H1 (cell line): ENCODE measurements around the gene KHDC1L. TPM values are rescaled to one million over a fixed set of nuclear protein-coding genes. Genes with fewer than 3 reads are reported as not detected.
"Not testable (repeated sequence)": the region's sequence is repeated elsewhere in the genome, so short reads cannot be mapped to it uniquely, and the experiment has no call there.

ENCODE experiments used
- CTCF ChIA-PET: fragments of 300-600 bp; sonication (Branson Sonifier 250); formaldehyde crosslinking; loops from one replicate; lab custom pipeline; 2021; ENCODE audit not compliant: partially characterized antibody; lab: Charles Lee
- POLR2A ChIA-PET: fragments of 300-600 bp; sonication (Branson Sonifier 250); formaldehyde crosslinking; loops from one replicate; lab custom pipeline; 2021; ENCODE audit warnings: inconsistent platforms; ENCODE audit not compliant: partially characterized antibody; lab: Charles Lee
- DNase-seq, 2 experiments: peaks; one replicate each; pipeline versions ENCODE4 v3.0.0 to v3.0.0-alpha.2; 2010 to 2022; ENCODE audit warnings: low spot score in 2 of 2, low read depth in 1 of 2, mixed read lengths in 1 of 2
- FAIRE-seq: peaks from 2 replicates; lab custom pipeline; 2011; peaks lifted over from hg19 to GRCh38; lab: Jason Lieb, UNC
- H2AFZ ChIP-seq: 2 replicates; pipeline ENCODE4 v1.8.1; 2012; ENCODE audit warnings: low read length, inconsistent platforms
- H2AK5ac ChIP-seq: 2 replicates; pipeline ENCODE4 v1.6.1; 2013; ENCODE audit warnings: low read depth, low read length
- H2BK120ac ChIP-seq: replicated peaks from 2 replicates; pipeline ENCODE3; 2013; ENCODE audit warnings: low read depth, low read length, inconsistent platforms
- H2BK12ac ChIP-seq: 2 replicates; pipeline ENCODE4 v1.6.1; 2013; ENCODE audit warnings: low read depth, low read length
- H2BK15ac ChIP-seq: 2 replicates; pipeline ENCODE4 v1.6.1; 2013; ENCODE audit warnings: low read length
- H2BK20ac ChIP-seq: 2 replicates; pipeline ENCODE4 v1.6.1; 2013; ENCODE audit warnings: low read length
- H2BK5ac ChIP-seq: 2 replicates; pipeline ENCODE4 v1.6.1; 2013; ENCODE audit warnings: low read depth, low read length
- H3K14ac ChIP-seq: 2 replicates; pipeline ENCODE4 v1.6.1; 2013; ENCODE audit warnings: inconsistent platforms; ENCODE audit not compliant: insufficient read length
- H3K18ac ChIP-seq: 2 replicates; pipeline ENCODE4 v1.6.1; 2013; ENCODE audit warnings: low read length; ENCODE audit errors: extremely low read depth
- H3K23ac ChIP-seq: 2 replicates; pipeline ENCODE4 v1.6.1; 2013; ENCODE audit warnings: inconsistent platforms; ENCODE audit not compliant: insufficient read length
- H3K23me2 ChIP-seq: 2 replicates; pipeline ENCODE4 v1.6.1; 2013; ENCODE audit warnings: low read depth, low read length
- H3K27ac ChIP-seq: 2 replicates; pipeline ENCODE4 v1.6.1; 2011; ENCODE audit warnings: low read depth, low read length, inconsistent platforms
- H3K27me3 ChIP-seq, 4 experiments: replicated peaks in 1 of 4; 1 replicate in 1 of 4; 2 replicates in 3 of 4; pipeline versions ENCODE4 v1.6.1 to v1.8.1; 2011 to 2013; ENCODE audit warnings: low read length in 3 of 4, mild to moderate bottlenecking in 3 of 4, inconsistent platforms in 2 of 4, mixed read lengths in 2 of 4, moderate library complexity in 1 of 4; ENCODE audit not compliant: control insufficient read depth in 3 of 4, insufficient read depth in 3 of 4; ENCODE audit errors: extremely low read depth in 1 of 4
- H3K36me3 ChIP-seq, 4 experiments: 2 replicates each; pipeline versions ENCODE4 v1.6.1 to v1.8.1; 2011 to 2013; ENCODE audit warnings: mild to moderate bottlenecking in 4 of 4, low read length in 3 of 4, moderate library complexity in 2 of 4, control low read depth in 1 of 4, inconsistent platforms in 1 of 4; ENCODE audit not compliant: insufficient read depth in 4 of 4, control insufficient read depth in 2 of 4
- H3K4ac ChIP-seq: replicated peaks from 2 replicates; pipeline ENCODE3; 2013; ENCODE audit warnings: low read length, low read depth, mixed read lengths, inconsistent platforms; ENCODE audit not compliant: insufficient read length
- H3K4me1 ChIP-seq, 4 experiments: replicated peaks in 1 of 4; 1 replicate in 1 of 4; 2 replicates in 3 of 4; pipeline versions ENCODE4 v1.6.1 to v1.8.1; 2011 to 2013; ENCODE audit warnings: low read length in 3 of 4, inconsistent platforms in 2 of 4, mixed read lengths in 1 of 4; ENCODE audit not compliant: insufficient read depth in 4 of 4, control insufficient read depth in 3 of 4
- H3K4me2 ChIP-seq, 2 experiments: 2 replicates each; pipeline versions ENCODE4 v1.6.1 to v1.8.1; 2011 to 2013; ENCODE audit warnings: low read depth in 2 of 2, low read length in 2 of 2, control low read depth in 1 of 2, inconsistent platforms in 1 of 2, mild to moderate bottlenecking in 1 of 2; ENCODE audit not compliant: insufficient read depth in 1 of 2
- H3K4me3 ChIP-seq, 4 experiments: fragments of 200-600, 300-600 bp in 1 of 4; sonication (generic), shearing (Covaris generic), sonication (Bioruptor Twin) in 1 of 4; 2 replicates each; pipeline versions ENCODE4 v1.5.1 to v1.8.1; 2011 to 2016; ENCODE audit warnings: low read length in 4 of 4, low read depth in 3 of 4, control low read depth in 2 of 4, inconsistent platforms in 2 of 4, mild to moderate bottlenecking in 2 of 4, mixed read lengths in 1 of 4, moderate library complexity in 1 of 4; ENCODE audit not compliant: insufficient read depth in 2 of 4; ENCODE audit errors: extremely low read depth in 1 of 4
- H3K56ac ChIP-seq: replicated peaks from 2 replicates; pipeline ENCODE3; 2013; ENCODE audit warnings: low read depth, mild to moderate bottlenecking, mixed read lengths, low read length, inconsistent platforms; ENCODE audit not compliant: insufficient read length
- H3K79me1 ChIP-seq: 2 replicates; pipeline ENCODE4 v1.6.1; 2013; ENCODE audit warnings: low read depth, low read length, control low read depth
- H3K79me2 ChIP-seq, 2 experiments: 2 replicates each; pipeline versions ENCODE4 v1.6.1 to v1.8.1; 2012 to 2013; ENCODE audit warnings: low read length in 2 of 2, mild to moderate bottlenecking in 2 of 2, inconsistent platforms in 1 of 2; ENCODE audit not compliant: insufficient read depth in 2 of 2, control insufficient read depth in 1 of 2
- H3K9ac ChIP-seq, 4 experiments: replicated peaks in 1 of 4; 1 replicate in 1 of 4; 2 replicates in 3 of 4; pipeline versions ENCODE4 v1.6.1 to v1.8.1; 2011 to 2013; ENCODE audit warnings: low read depth in 3 of 4, low read length in 3 of 4, control low read depth in 2 of 4, mild to moderate bottlenecking in 2 of 4, moderate library complexity in 2 of 4, inconsistent platforms in 1 of 4; ENCODE audit errors: extremely low read depth in 1 of 4
- H3K9me3 ChIP-seq, 2 experiments: 2 replicates each; pipeline versions ENCODE4 v1.6.1 to v1.8.1; 2012 to 2013; ENCODE audit warnings: mild to moderate bottlenecking in 2 of 2, moderate library complexity in 2 of 2, control low read depth in 1 of 2, inconsistent platforms in 1 of 2, low read depth in 1 of 2, low read length in 1 of 2, mixed read lengths in 1 of 2; ENCODE audit not compliant: insufficient read depth in 2 of 2
- H4K20me1 ChIP-seq, 2 experiments: replicated peaks in 1 of 2; 2 replicates each; pipeline versions ENCODE3 to v1.8.1; 2011 to 2013; ENCODE audit warnings: inconsistent platforms in 2 of 2, low read length in 2 of 2, mild to moderate bottlenecking in 1 of 2; ENCODE audit not compliant: insufficient read depth in 2 of 2, control insufficient read depth in 1 of 2
- H4K5ac ChIP-seq: 2 replicates; pipeline ENCODE4 v1.6.1; 2013; ENCODE audit warnings: low read length, low read depth, mixed read lengths, inconsistent platforms; ENCODE audit not compliant: insufficient read length
- H4K8ac ChIP-seq: 2 replicates; pipeline ENCODE4 v1.8.0; 2013; ENCODE audit warnings: mild to moderate bottlenecking, moderate library complexity, low read length, inconsistent platforms; ENCODE audit not compliant: insufficient read depth; ENCODE audit errors: extremely low read depth
- H4K91ac ChIP-seq: replicated peaks from 2 replicates; pipeline ENCODE3; 2013; ENCODE audit warnings: low read length, mixed read lengths, inconsistent platforms; ENCODE audit not compliant: insufficient read length
- WGBS, 2 experiments: shearing (Covaris generic) in 1 of 2; methylation state at CpG; one replicate each; pipeline versions ENCODE4 v1.1.6 to v1.1.7; 2013 to 2015; ENCODE audit warnings: low lambda C conversion rate in 2 of 2, mixed read lengths in 2 of 2, inconsistent platforms in 1 of 2, low coverage in 1 of 2, missing lambda C conversion rate in 1 of 2; ENCODE audit not compliant: insufficient replicate concordance in 2 of 2, insufficient coverage in 1 of 2, insufficient read length in 1 of 2; ENCODE audit errors: extremely low coverage in 1 of 2, missing lambda C conversion rate in 1 of 2; 5-methylcytosine and 5-hydroxymethylcytosine counted together
- polyA plus RNA-seq, 7 experiments: library from polyadenylated mRNA; depleted of rRNA in 3 of 7; stranded (reverse) in 5 of 7; unstranded in 2 of 7; fragments of >200 nt in 5 of 7; fragments of 200-250 nt in 2 of 7; gene quantifications; 1 replicate in 5 of 7; 2 replicates in 1 of 7; 4 replicates in 1 of 7; pipeline versions ENCODE4 v1.2.1 to v1.2.3, GENCODE V29; 2011 to 2013; ENCODE audit warnings: missing spikeins in 2 of 7, mixed read lengths in 2 of 7
- total RNA-seq: library from RNA; stranded (reverse); fragmentation: NEBNext Ultra II Directional; extraction: Animal tissue kit (Norgen Biotek cat#: 25700); gene quantifications from 2 replicates; pipeline ENCODE4 v1.2.1, GENCODE V29; 2021

KHDC1L gene
- total and polyA plus RNA-seq, 2 of the 8 experiments (the other 6 are each of a cell fraction or from before 2014, with no cell fraction given) = 0.14 TPM; not detected in 1

DNA sequence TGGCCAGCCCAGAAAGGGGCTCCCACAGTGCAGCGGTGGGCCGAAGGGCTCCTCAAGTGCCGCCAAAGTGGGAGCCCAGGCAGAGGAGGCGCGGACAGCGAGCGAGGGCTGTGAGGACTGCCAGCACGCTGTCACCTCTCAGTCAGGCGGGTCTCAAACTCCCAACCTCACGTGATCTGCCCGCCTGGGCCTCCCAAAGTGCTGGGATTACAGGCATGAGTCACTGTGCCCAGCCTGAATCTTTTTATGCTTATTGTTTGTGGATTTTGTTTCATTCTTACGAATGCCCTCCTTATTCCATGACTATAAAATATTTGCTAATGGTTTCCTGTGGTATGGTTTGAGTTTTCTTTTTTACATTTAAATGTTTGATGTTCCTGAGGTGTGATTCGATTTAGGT lies 44.0 kb upstream of the KHDC1L start:
- POLR2A ChIA-PET, H4K20me1 ChIP-seq, H4K5ac ChIP-seq, H3K23ac ChIP-seq, H2BK5ac ChIP-seq, H3K4me3 ChIP-seq, H3K27ac ChIP-seq, H3K79me1 ChIP-seq, H3K9me3 ChIP-seq, H2AFZ ChIP-seq, FAIRE-seq, H2BK120ac ChIP-seq, H4K91ac ChIP-seq, H3K23me2 ChIP-seq, H3K56ac ChIP-seq, H3K4ac ChIP-seq, H2BK12ac ChIP-seq, H3K27me3 ChIP-seq, H3K9ac ChIP-seq, H3K14ac ChIP-seq, H3K4me2 ChIP-seq, H3K4me1 ChIP-seq, H3K18ac ChIP-seq, H4K8ac ChIP-seq, DNase-seq, H2AK5ac ChIP-seq, H2BK20ac ChIP-seq, H2BK15ac ChIP-seq: not testable (repeated sequence)
- CTCF ChIA-PET = interaction anchor here (0.6 to 1.2 kb wide), 2 partner anchors 57 to 68 kb away, joined by 3 to 4 read pairs; no protein-coding TSS in a partner anchor
- Histone ChIP-seq H3K79me2 (peaks cover 0 to 10% of the 10 kb centered on the region in 2 experiments; a peak in 1 of 4 replicates), H3K36me3 (peaks cover 0 to 16% (median 8%) of the 10 kb centered on the region in 4 experiments; a peak in 3 of 8 replicates)
- 94% methylated on average over 13 of the region's 13 CpGs; no CpG with 5 or more reads in 1 of the 2 experiments for WGBS, 2 experiments

- not testable (repeated sequence) for H2BK15ac ChIP-seq, DNase-seq, H3K4ac ChIP-seq, H3K27ac ChIP-seq, H3K23ac ChIP-seq, H3K14ac ChIP-seq, H4K8ac ChIP-seq, H2BK20ac ChIP-seq, H3K27me3 ChIP-seq, H3K4me3 ChIP-seq, H2BK5ac ChIP-seq, H3K79me1 ChIP-seq, H3K4me2 ChIP-seq, H4K20me1 ChIP-seq, H2AFZ ChIP-seq, H3K4me1 ChIP-seq, H2BK12ac ChIP-seq, H3K9ac ChIP-seq, H2AK5ac ChIP-seq, H3K23me2 ChIP-seq, H4K5ac ChIP-seq, H3K18ac ChIP-seq, H4K91ac ChIP-seq, H2BK120ac ChIP-seq, FAIRE-seq, H3K56ac ChIP-seq, H3K9me3 ChIP-seq
- WGBS, 2 experiments = 97% methylated on average over 12 of the region's 27 CpGs; no CpG with 5 or more reads in 1 of the 2 experiments
- ChIA-PET POLR2A (interaction anchor here (0.8 kb wide), 1 partner anchor 120 kb away, joined by 3 read pairs; no protein-coding TSS in a partner anchor), CTCF (interaction anchor here (1.1 to 1.5 kb wide), 4 partner anchors 9 to 58 kb away, joined by 3 to 8 read pairs (median 4); no protein-coding TSS in a partner anchor)
- H3K79me2 ChIP-seq = peaks cover 0 to 14% of the 10 kb centered on the region in 2 experiments; a peak in 1 of 4 replicates
- peaks cover 0 to 16% (median 6%) of the 10 kb centered on the region in 4 experiments; a peak in 3 of 8 replicates for H3K36me3 ChIP-seq
Measured at GRCh38 chr6:73268896-73269295, 43.6 kb upstream of the KHDC1L start.
